HEK293 (cell line): ENCODE results near the gene EML6.

Experiments used
- ZBTB17 ChIP-seq: fragments of 450-650 bp; formaldehyde crosslinking; IDR thresholded peaks from 2 replicates; pipeline ENCODE4 v1.5.1; 2016; ENCODE audit warnings: missing biosample characterization, missing genetic modification characterization
- ZNF121 ChIP-seq: fragments of 450-650 bp; formaldehyde crosslinking; IDR thresholded peaks from 2 replicates; pipeline ENCODE4 v1.5.1; 2016; ENCODE audit warnings: missing biosample characterization, missing genetic modification characterization
- ZNF16 ChIP-seq: fragments of 450-650 bp; formaldehyde crosslinking; IDR thresholded peaks from 2 replicates; pipeline ENCODE4 v1.5.1; 2016; ENCODE audit warnings: low read depth, missing biosample characterization, missing genetic modification characterization
- ZNF184 ChIP-seq: fragments of 450-650 bp; IDR thresholded peaks from 2 replicates; pipeline ENCODE4 v1.5.1; 2018; ENCODE audit warnings: missing biosample characterization, mild to moderate bottlenecking, missing genetic modification characterization
- ZNF214 ChIP-seq: fragments of 450-650 bp; formaldehyde crosslinking; IDR thresholded peaks from 2 replicates; pipeline ENCODE4 v1.5.1; 2017; ENCODE audit warnings: missing biosample characterization, mild to moderate bottlenecking, missing genetic modification characterization, borderline replicate concordance
- ZNF248 ChIP-seq: fragments of 450-650 bp; formaldehyde crosslinking; IDR thresholded peaks from 2 replicates; pipeline ENCODE4 v1.5.1; 2017; ENCODE audit warnings: missing biosample characterization, missing genetic modification characterization
- ZNF549 ChIP-seq: fragments of 450-650 bp; IDR thresholded peaks from 2 replicates; pipeline ENCODE4 v1.5.1; 2018; ENCODE audit warnings: missing biosample characterization, missing genetic modification characterization, mild to moderate bottlenecking, inconsistent platforms, moderate library complexity
- ZNF791 ChIP-seq: fragments of 450-650 bp; formaldehyde crosslinking; IDR thresholded peaks from 2 replicates; pipeline ENCODE4 v1.5.1; 2016; ENCODE audit warnings: missing biosample characterization, missing genetic modification characterization
- TF ChIP-seq, protein P1 (sequence below): fragments of 450-650 bp; formaldehyde crosslinking; IDR thresholded peaks from 2 replicates; pipeline ENCODE4 v1.5.1; 2016; ENCODE audit warnings: missing biosample characterization, missing genetic modification characterization, borderline replicate concordance
- TF ChIP-seq, protein P2 (sequence below): fragments of 450-650 bp; formaldehyde crosslinking; IDR thresholded peaks from 2 replicates; pipeline ENCODE4 v1.5.1; 2016; ENCODE audit warnings: missing biosample characterization, missing genetic modification characterization
- TF ChIP-seq, protein P3 (sequence below): fragments of 450-650 bp; formaldehyde crosslinking; IDR thresholded peaks from 2 replicates; pipeline ENCODE4 v1.5.1; 2016; ENCODE audit warnings: missing biosample characterization, missing genetic modification characterization
- TF ChIP-seq, protein P4 (sequence below): fragments of 450-650 bp; formaldehyde crosslinking; IDR thresholded peaks from 2 replicates; pipeline ENCODE4 v1.5.1; 2016; ENCODE audit warnings: missing biosample characterization, missing genetic modification characterization
- TF ChIP-seq, protein P5 (sequence below): fragments of 450-650 bp; formaldehyde crosslinking; IDR thresholded peaks from 2 replicates; pipeline ENCODE4 v1.5.1; 2016; ENCODE audit warnings: missing biosample characterization, missing genetic modification characterization

DNA sequence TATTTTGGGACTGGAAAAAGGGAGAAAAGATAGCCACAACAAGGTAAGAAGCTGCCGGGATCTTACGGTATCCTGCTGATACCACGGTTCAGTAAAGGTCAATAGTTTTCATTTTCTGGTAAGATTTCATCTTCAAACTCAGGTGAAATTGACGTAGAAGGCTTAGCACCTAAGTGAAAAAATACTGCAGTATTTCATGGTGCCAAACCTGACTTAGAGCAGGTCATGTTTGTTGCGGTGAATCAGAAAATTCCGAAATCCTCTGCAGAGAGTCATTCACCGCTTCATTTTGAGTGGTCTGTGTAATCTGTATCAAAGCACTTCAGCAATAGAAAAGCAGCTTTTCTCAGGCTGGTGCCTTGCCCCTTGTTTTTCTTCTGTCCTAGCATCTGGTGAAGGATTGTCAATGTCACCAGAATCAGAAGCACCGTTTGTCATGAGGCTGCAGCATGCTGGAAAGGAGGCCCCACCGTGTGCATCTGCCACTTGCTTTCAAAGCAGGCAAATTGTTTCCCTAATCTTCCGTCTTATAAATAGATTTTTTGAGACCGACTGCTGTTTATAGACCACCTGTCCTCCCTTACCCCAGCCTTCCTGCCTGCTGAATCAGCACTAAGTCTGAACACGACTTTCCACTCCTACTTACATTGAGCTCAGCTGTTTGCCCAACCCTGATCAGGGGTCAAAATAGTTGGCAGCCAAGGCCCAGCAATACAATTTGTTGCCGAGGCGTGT lies 156.3 kb downstream of the EML6 start:
- no peak for TF ChIP-seq ZBTB17
- TF ChIP-seq, protein P1, sequence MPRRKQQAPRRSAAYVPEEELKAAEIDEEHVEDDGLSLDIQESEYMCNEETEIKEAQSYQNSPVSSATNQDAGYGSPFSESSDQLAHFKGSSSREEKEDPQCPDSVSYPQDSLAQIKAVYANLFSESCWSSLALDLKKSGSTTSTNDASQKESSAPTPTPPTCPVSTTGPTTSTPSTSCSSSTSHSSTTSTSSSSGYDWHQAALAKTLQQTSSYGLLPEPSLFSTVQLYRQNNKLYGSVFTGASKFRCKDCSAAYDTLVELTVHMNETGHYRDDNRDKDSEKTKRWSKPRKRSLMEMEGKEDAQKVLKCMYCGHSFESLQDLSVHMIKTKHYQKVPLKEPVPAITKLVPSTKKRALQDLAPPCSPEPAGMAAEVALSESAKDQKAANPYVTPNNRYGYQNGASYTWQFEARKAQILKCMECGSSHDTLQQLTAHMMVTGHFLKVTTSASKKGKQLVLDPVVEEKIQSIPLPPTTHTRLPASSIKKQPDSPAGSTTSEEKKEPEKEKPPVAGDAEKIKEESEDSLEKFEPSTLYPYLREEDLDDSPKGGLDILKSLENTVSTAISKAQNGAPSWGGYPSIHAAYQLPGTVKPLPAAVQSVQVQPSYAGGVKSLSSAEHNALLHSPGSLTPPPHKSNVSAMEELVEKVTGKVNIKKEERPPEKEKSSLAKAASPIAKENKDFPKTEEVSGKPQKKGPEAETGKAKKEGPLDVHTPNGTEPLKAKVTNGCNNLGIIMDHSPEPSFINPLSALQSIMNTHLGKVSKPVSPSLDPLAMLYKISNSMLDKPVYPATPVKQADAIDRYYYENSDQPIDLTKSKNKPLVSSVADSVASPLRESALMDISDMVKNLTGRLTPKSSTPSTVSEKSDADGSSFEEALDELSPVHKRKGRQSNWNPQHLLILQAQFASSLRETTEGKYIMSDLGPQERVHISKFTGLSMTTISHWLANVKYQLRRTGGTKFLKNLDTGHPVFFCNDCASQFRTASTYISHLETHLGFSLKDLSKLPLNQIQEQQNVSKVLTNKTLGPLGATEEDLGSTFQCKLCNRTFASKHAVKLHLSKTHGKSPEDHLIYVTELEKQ (tag by site-specific recombination): no peak
- TF ChIP-seq, protein P2, sequence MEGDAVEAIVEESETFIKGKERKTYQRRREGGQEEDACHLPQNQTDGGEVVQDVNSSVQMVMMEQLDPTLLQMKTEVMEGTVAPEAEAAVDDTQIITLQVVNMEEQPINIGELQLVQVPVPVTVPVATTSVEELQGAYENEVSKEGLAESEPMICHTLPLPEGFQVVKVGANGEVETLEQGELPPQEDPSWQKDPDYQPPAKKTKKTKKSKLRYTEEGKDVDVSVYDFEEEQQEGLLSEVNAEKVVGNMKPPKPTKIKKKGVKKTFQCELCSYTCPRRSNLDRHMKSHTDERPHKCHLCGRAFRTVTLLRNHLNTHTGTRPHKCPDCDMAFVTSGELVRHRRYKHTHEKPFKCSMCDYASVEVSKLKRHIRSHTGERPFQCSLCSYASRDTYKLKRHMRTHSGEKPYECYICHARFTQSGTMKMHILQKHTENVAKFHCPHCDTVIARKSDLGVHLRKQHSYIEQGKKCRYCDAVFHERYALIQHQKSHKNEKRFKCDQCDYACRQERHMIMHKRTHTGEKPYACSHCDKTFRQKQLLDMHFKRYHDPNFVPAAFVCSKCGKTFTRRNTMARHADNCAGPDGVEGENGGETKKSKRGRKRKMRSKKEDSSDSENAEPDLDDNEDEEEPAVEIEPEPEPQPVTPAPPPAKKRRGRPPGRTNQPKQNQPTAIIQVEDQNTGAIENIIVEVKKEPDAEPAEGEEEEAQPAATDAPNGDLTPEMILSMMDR (tag by site-specific recombination): no peak
- no peak for TF ChIP-seq ZNF184
- no peak for TF ChIP-seq ZNF121
- TF ChIP-seq ZNF214 (tag by site-specific recombination): no peak
- TF ChIP-seq ZNF791 (tag by site-specific recombination): no peak
- TF ChIP-seq, protein P3, sequence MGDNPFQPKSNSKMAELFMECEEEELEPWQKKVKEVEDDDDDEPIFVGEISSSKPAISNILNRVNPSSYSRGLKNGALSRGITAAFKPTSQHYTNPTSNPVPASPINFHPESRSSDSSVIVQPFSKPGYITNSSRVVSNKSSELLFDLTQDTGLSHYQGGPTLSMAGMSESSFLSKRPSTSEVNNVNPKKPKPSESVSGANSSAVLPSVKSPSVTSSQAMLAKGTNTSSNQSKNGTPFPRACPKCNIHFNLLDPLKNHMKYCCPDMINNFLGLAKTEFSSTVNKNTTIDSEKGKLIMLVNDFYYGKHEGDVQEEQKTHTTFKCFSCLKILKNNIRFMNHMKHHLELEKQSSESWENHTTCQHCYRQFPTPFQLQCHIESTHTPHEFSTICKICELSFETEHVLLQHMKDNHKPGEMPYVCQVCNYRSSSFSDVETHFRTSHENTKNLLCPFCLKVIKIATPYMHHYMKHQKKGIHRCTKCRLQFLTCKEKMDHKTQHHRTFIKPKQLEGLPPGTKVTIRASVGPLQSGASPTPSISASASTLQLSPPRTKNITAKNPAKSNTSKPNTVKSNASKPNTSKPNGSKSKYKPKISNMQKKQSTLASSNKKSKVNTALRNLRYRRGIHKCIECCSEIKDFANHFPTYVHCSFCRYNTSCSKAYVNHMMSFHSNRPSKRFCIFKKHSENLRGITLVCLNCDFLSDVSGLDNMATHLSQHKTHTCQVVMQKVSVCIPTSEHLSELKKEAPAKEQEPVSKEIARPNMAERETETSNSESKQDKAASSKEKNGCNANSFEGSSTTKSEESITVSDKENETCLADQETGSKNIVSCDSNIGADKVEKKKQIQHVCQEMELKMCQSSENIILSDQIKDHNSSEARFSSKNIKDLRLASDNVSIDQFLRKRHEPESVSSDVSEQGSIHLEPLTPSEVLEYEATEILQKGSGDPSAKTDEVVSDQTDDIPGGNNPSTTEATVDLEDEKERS: no peak
- TF ChIP-seq, protein P4, sequence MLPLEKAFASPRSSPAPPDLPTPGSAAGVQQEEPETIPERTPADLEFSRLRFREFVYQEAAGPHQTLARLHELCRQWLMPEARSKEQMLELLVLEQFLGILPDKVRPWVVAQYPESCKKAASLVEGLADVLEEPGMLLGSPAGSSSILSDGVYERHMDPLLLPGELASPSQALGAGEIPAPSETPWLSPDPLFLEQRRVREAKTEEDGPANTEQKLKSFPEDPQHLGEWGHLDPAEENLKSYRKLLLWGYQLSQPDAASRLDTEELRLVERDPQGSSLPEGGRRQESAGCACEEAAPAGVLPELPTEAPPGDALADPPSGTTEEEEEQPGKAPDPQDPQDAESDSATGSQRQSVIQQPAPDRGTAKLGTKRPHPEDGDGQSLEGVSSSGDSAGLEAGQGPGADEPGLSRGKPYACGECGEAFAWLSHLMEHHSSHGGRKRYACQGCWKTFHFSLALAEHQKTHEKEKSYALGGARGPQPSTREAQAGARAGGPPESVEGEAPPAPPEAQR (tag by site-specific recombination): no peak
- no peak for TF ChIP-seq ZNF248 (tag by site-specific recombination)
- no peak for TF ChIP-seq ZNF16
- TF ChIP-seq, protein P5, sequence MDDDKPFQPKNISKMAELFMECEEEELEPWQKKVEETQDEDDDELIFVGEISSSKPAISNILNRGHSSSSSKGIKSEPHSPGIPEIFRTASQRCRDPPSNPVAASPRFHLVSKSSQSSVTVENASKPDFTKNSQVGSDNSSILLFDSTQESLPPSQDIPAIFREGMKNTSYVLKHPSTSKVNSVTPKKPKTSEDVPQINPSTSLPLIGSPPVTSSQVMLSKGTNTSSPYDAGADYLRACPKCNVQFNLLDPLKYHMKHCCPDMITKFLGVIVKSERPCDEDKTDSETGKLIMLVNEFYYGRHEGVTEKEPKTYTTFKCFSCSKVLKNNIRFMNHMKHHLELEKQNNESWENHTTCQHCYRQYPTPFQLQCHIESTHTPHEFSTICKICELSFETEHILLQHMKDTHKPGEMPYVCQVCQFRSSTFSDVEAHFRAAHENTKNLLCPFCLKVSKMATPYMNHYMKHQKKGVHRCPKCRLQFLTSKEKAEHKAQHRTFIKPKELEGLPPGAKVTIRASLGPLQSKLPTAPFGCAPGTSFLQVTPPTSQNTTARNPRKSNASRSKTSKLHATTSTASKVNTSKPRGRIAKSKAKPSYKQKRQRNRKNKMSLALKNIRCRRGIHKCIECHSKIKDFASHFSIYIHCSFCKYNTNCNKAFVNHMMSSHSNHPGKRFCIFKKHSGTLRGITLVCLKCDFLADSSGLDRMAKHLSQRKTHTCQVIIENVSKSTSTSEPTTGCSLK (tag by site-specific recombination): no peak
- no peak for TF ChIP-seq ZNF549 (tag by site-specific recombination)
